Naive thymus-derived CD4-positive, alpha-beta T cell (primary cell): ENCODE measurements around the gene MAGI2. TPM values are rescaled to one million over a fixed set of nuclear protein-coding genes. Genes with fewer than 3 reads are reported as not detected.

Experiments
- ATAC-seq: fragments of 150-1000 bp; cut with Tn5 transposase; 2 replicates; pipeline ENCODE4 v1.10.0; 2021; ENCODE audit warnings: mild to moderate bottlenecking, moderate library complexity
- CTCF ChIA-PET: fragments of 350-600 bp; sonication (Branson Sonifier 250); formaldehyde crosslinking; loops from one replicate; lab custom pipeline; 2021; ENCODE audit warnings: antibody characterized with exemption; lab: Charles Lee
- POLR2A ChIA-PET: fragments of 350-600 bp; sonication (Branson Sonifier 250); formaldehyde crosslinking; loops from one replicate; lab custom pipeline; 2021; ENCODE audit warnings: antibody characterized with exemption, inconsistent platforms; lab: Charles Lee
- DNase-seq, 9 donors: peaks; one replicate each; pipeline versions ENCODE4 v3.0.0 to v3.0.0-alpha.2; 2020 to 2022; ENCODE audit warnings: mixed read lengths in 1 of 9
- H3K27ac ChIP-seq: one replicate; pipeline ENCODE4 v1.7.0; 2013; ENCODE audit warnings: mild to moderate bottlenecking, low read depth, low read length, moderate library complexity
- H3K27me3 ChIP-seq, 2 donors: one replicate each; pipeline ENCODE4 v1.7.0; 2013; ENCODE audit warnings: low read length in 2 of 2, mild to moderate bottlenecking in 2 of 2, moderate library complexity in 2 of 2; ENCODE audit not compliant: control insufficient read depth in 2 of 2, insufficient read depth in 2 of 2
- H3K36me3 ChIP-seq, 3 experiments: 1 replicate in 2 of 3; 2 replicates in 1 of 3; pipeline ENCODE4 v1.7.0; 2013; ENCODE audit warnings: low read length in 3 of 3, mild to moderate bottlenecking in 3 of 3, moderate library complexity in 1 of 3; ENCODE audit not compliant: insufficient read depth in 3 of 3, control insufficient read depth in 2 of 3
- H3K4me1 ChIP-seq, 2 donors: one replicate each; pipeline ENCODE4 v1.7.0; 2013; ENCODE audit warnings: low read length in 2 of 2, mild to moderate bottlenecking in 2 of 2, moderate library complexity in 1 of 2; ENCODE audit not compliant: control insufficient read depth in 2 of 2, insufficient read depth in 2 of 2
- H3K4me3 ChIP-seq: 2 replicates; pipeline ENCODE4 v1.7.0; 2013; ENCODE audit warnings: mild to moderate bottlenecking, low read length
- H3K9me3 ChIP-seq, 3 experiments: 1 replicate in 2 of 3; 2 replicates in 1 of 3; pipeline ENCODE4 v1.7.0; 2013; ENCODE audit warnings: low read length in 3 of 3; ENCODE audit not compliant: control insufficient read depth in 2 of 3
- H3K27ac Mint-ChIP-seq, 9 donors: one replicate each; pipeline ENCODE4 v1.8.0; 2020 to 2022; ENCODE audit warnings: mixed read lengths in 9 of 9, mild to moderate bottlenecking in 8 of 9, moderate library complexity in 5 of 9, inconsistent platforms in 2 of 9
- H3K27me3 Mint-ChIP-seq, 5 donors: one replicate each; pipeline ENCODE4 v1.8.0; 2021 to 2022; ENCODE audit warnings: mixed read lengths in 5 of 5, mild to moderate bottlenecking in 1 of 5
- H3K36me3 Mint-ChIP-seq, 5 donors: one replicate each; pipeline ENCODE4 v1.8.0; 2020 to 2022; ENCODE audit warnings: mixed read lengths in 5 of 5, mild to moderate bottlenecking in 3 of 5, inconsistent platforms in 1 of 5
- H3K4me1 Mint-ChIP-seq, 7 donors: one replicate each; pipeline ENCODE4 v1.8.0; 2020 to 2022; ENCODE audit warnings: mixed read lengths in 7 of 7, mild to moderate bottlenecking in 3 of 7, inconsistent platforms in 1 of 7
- H3K4me3 Mint-ChIP-seq, 10 donors: one replicate each; pipeline ENCODE4 v1.8.0; 2020 to 2022; ENCODE audit warnings: mild to moderate bottlenecking in 10 of 10, mixed read lengths in 10 of 10, moderate library complexity in 6 of 10, inconsistent platforms in 2 of 10
- H3K9me3 Mint-ChIP-seq, 11 donors: one replicate each; pipeline ENCODE4 v1.8.0; 2020 to 2022; ENCODE audit warnings: mixed read lengths in 11 of 11, mild to moderate bottlenecking in 4 of 11, inconsistent platforms in 1 of 11, moderate library complexity in 1 of 11
- intact Hi-C, 2 donors: fragments of 100-400 bp; cut with micrococcal nuclease; formaldehyde crosslinking; loops; one replicate each; pipeline ENCODE4 v1.15.1; 2023
- polyA plus RNA-seq, 2 donors: library from polyadenylated mRNA; unstranded; fragments of 300-500 nt; fragmentation: Illumina TruSeq; gene quantifications; one replicate each; pipeline ENCODE4 v1.2.3, GENCODE V29; 2021
- total RNA-seq, 6 experiments: library from RNA in 5 of 6; stranded (reverse) in 5 of 6; gene quantifications; 1 replicate in 5 of 6; 2 replicates in 1 of 6; pipeline ENCODE4 v1.2.3 and lab custom pipeline; 2021 to 2026

The MAGI2 gene
- total and polyA plus RNA-seq, 7 experiments from 2014 or later: 0.05 to 0.67 (median 0.15) TPM; not detected in 3

- CTCF ChIA-PET: no interaction called here
- no peak overlapping the region for H3K27ac ChIP-seq
- DNase-seq (no peak), ATAC-seq (no peak)
- no peaks in the 10 kb centered on the region for H3K4me1 Mint-ChIP-seq
- no peaks in the 10 kb centered on the region for H3K36me3 Mint-ChIP-seq
- no peak overlapping the region for H3K4me3 ChIP-seq
- intact Hi-C loops: no loop called here
- H3K36me3 ChIP-seq: no peaks in the 10 kb centered on the region
- H3K9me3 Mint-ChIP-seq: peaks cover 0 to 5% (median 0%) of the 10 kb centered on the region in 11 donors
- no peak overlapping the region for H3K4me3 Mint-ChIP-seq
- no peaks in the 10 kb centered on the region for H3K27me3 ChIP-seq
- POLR2A ChIA-PET: no interaction called here
- no peaks in the 10 kb centered on the region for H3K9me3 ChIP-seq
- no peaks in the 10 kb centered on the region for H3K4me1 ChIP-seq
- no peak overlapping the region for H3K27ac Mint-ChIP-seq
- no peaks in the 10 kb centered on the region for H3K27me3 Mint-ChIP-seq
Measured at GRCh38 chr7:79412438-79412837, 41.0 kb downstream of the MAGI2 start.

GRCh38 chr7:79410345-79410744 lies 43.1 kb downstream of the MAGI2 start:
- ATAC-seq: no peak
- intact Hi-C loops: no loop called here
- Mint-ChIP-seq H3K36me3 (no peaks in the 10 kb centered on the region), H3K4me1 (no peaks in the 10 kb centered on the region), H3K27me3 (no peaks in the 10 kb centered on the region), H3K9me3 (peaks cover 0 to 5% (median 0%) of the 10 kb centered on the region in 11 donors), H3K4me3 (no peak overlapping the region), H3K27ac (no peak overlapping the region)
- Histone ChIP-seq H3K4me1 (no peaks in the 10 kb centered on the region), H3K36me3 (no peaks in the 10 kb centered on the region), H3K9me3 (no peaks in the 10 kb centered on the region), H3K4me3 (no peak overlapping the region), H3K27me3 (no peaks in the 10 kb centered on the region), H3K27ac (no peak overlapping the region)
- POLR2A ChIA-PET: no interaction called here
- CTCF ChIA-PET: no interaction called here
- no peak for DNase-seq

- POLR2A ChIA-PET: no interaction called here
- H3K27ac Mint-ChIP-seq: no peak overlapping the region
Measured at GRCh38 chr7:79407351-79407750, 46.1 kb downstream of the MAGI2 start.

GRCh38 chr7:79406371-79406770 lies 47.1 kb downstream of the MAGI2 start:
- Histone ChIP-seq H3K27ac (no peak overlapping the region), H3K4me1 (no peaks in the 10 kb centered on the region), H3K4me3 (no peak overlapping the region), H3K36me3 (no peaks in the 10 kb centered on the region), H3K9me3 (no peaks in the 10 kb centered on the region), H3K27me3 (no peaks in the 10 kb centered on the region)
- ATAC-seq (no peak), DNase-seq (no peak)
- Mint-ChIP-seq H3K4me3 (no peak overlapping the region), H3K36me3 (no peaks in the 10 kb centered on the region), H3K27ac (no peak overlapping the region), H3K27me3 (no peaks in the 10 kb centered on the region), H3K9me3 (peaks cover 0 to 2% (median 0%) of the 10 kb centered on the region in 11 donors), H3K4me1 (no peaks in the 10 kb centered on the region)
- intact Hi-C loops: no loop called here
- ChIA-PET CTCF (no interaction called here), POLR2A (no interaction called here)

More at GRCh38 chr7:79407351-79407750, 46.1 kb downstream of the MAGI2 start:
- Histone ChIP-seq H3K4me3 (no peak overlapping the region), H3K27me3 (no peaks in the 10 kb centered on the region), H3K27ac (no peak overlapping the region), H3K36me3 (no peaks in the 10 kb centered on the region), H3K9me3 (no peaks in the 10 kb centered on the region), H3K4me1 (no peaks in the 10 kb centered on the region)
- H3K27me3 Mint-ChIP-seq: no peaks in the 10 kb centered on the region
- CTCF ChIA-PET: no interaction called here
- H3K4me3 Mint-ChIP-seq: no peak overlapping the region
- H3K36me3 Mint-ChIP-seq: no peaks in the 10 kb centered on the region
- H3K9me3 Mint-ChIP-seq: peaks cover 0 to 2% (median 0%) of the 10 kb centered on the region in 11 donors
- DNase-seq: no peak
- ATAC-seq: no peak
- H3K4me1 Mint-ChIP-seq: no peaks in the 10 kb centered on the region
- intact Hi-C loops: no loop called here

- no peak for DNase-seq
- ChIA-PET CTCF (no interaction called here), POLR2A (no interaction called here)
- Histone ChIP-seq H3K27ac (no peak overlapping the region), H3K36me3 (no peaks in the 10 kb centered on the region), H3K4me3 (no peak overlapping the region), H3K4me1 (no peaks in the 10 kb centered on the region), H3K9me3 (no peaks in the 10 kb centered on the region), H3K27me3 (no peaks in the 10 kb centered on the region)
- intact Hi-C loops: no loop called here
- H3K27me3 Mint-ChIP-seq: no peaks in the 10 kb centered on the region
- ATAC-seq: no peak
- H3K4me1 Mint-ChIP-seq: no peaks in the 10 kb centered on the region
- H3K4me3 Mint-ChIP-seq: no peak overlapping the region
- no peak overlapping the region for H3K27ac Mint-ChIP-seq
- H3K36me3 Mint-ChIP-seq: no peaks in the 10 kb centered on the region
- peaks cover 0 to 2% (median 0%) of the 10 kb centered on the region in 11 donors for H3K9me3 Mint-ChIP-seq
Measured at GRCh38 chr7:79405368-79405767, 48.1 kb downstream of the MAGI2 start.

- no peaks in the 10 kb centered on the region for H3K9me3 ChIP-seq
- ATAC-seq (no peak), DNase-seq (no peak)
- H3K27ac ChIP-seq: no peak overlapping the region
- no peaks in the 10 kb centered on the region for H3K27me3 ChIP-seq
- Mint-ChIP-seq H3K4me3 (no peak overlapping the region), H3K4me1 (no peaks in the 10 kb centered on the region), H3K9me3 (no peaks in the 10 kb centered on the region), H3K27ac (no peak overlapping the region), H3K27me3 (no peaks in the 10 kb centered on the region), H3K36me3 (no peaks in the 10 kb centered on the region)
- CTCF ChIA-PET: no interaction called here
- H3K36me3 ChIP-seq: no peaks in the 10 kb centered on the region
- no peaks in the 10 kb centered on the region for H3K4me1 ChIP-seq
- intact Hi-C loops: no loop called here
- POLR2A ChIA-PET: no interaction called here
- H3K4me3 ChIP-seq: no peak overlapping the region
Measured at GRCh38 chr7:79403879-79404278, 49.6 kb downstream of the MAGI2 start.

GRCh38 chr7:79403451-79403850 lies 50.0 kb downstream of the MAGI2 start:
- Histone ChIP-seq H3K27ac (no peak overlapping the region), H3K4me3 (no peak overlapping the region), H3K4me1 (no peaks in the 10 kb centered on the region), H3K27me3 (no peaks in the 10 kb centered on the region), H3K9me3 (no peaks in the 10 kb centered on the region), H3K36me3 (no peaks in the 10 kb centered on the region)
- Mint-ChIP-seq H3K4me3 (no peak overlapping the region), H3K27ac (no peak overlapping the region), H3K4me1 (no peaks in the 10 kb centered on the region), H3K9me3 (no peaks in the 10 kb centered on the region), H3K36me3 (no peaks in the 10 kb centered on the region), H3K27me3 (no peaks in the 10 kb centered on the region)
- intact Hi-C loops: no loop called here
- POLR2A ChIA-PET: no interaction called here
- ATAC-seq: no peak
- CTCF ChIA-PET: no interaction called here
- no peak for DNase-seq
